ENCODE measurements around the gene CDK9. TPM values are rescaled to one million over a fixed set of nuclear protein-coding genes. Genes with fewer than 3 reads are reported as not detected.

Gene CDK9
- total RNA-seq, 1 experiment from 2014 or later: 23.1 TPM

DNA sequence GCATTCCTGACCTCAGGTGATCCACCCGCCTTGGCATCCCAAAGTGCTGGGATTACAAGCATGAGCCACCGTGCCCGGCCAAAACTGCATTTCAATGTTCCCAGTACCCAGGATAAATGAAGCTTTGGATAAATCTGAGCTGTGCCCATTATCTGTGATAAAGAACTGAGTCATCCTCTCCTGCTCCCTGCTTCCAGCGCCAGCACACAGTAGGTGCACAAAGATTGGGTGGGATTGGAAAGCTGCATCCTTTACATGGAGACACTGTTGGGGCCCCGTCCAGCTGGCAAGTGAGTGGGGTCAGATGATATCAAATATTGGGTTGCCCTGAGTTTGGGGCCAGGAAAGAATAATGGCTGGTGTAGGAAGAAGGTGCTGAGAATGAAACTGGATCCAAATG, 24.8 kb upstream of the CDK9 start:
- no peak for DNase-seq (ENCODE audit: extremely low read depth, low read depth)

DNA sequence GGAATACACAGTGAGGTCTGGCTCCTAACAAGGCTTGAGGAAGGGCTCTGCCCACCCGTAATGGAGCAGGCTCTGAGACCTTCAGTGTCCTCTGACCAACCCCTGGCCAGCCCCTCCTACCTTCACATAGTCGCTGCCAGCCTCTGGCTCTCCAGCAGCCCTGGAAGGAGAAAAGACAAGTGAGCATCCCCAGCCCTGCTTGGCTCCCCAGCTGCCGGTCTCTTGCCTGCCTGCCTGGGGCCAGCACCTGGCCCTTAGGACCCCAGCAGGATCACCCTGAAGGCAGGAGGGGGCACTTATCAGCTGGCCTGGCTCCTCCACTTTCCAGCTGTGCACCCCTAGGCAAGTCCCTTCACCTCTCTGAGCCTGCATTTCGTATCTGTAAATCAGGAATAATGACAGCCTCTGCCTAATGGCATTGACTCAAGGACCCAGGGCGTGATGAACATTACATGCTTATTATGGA, 24.3 kb upstream of the CDK9 start:
- no peak for DNase-seq (ENCODE audit: extremely low read depth, low read depth)

DNA sequence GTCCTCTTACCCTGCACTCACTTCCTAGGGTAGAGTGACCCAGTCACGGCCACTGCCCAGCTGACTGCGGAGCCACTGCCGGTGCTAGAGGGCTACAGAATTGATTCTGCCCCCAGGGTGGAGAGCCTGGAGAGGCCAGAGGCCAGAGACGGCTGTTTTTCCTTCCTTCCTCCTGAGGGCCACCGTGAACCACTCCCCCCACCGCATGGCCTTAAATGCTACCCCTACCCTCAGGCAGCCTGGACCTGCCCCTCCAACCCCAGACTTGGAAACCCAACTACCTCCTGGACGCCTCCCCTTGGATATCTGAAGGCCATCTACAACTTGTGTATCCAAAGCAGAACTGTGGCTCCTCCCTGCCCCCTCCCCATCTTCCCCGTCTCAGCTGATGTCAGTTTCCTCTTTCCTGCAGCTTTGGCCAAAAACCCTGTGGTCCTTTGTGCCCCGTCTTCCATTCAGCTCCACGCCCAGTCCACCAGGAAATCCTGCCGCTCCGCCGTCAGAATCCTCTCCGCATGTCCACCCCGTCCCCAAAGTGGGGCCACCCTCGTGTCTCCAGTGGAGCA, 23.6 kb upstream of the CDK9 start:
- DNase-seq (ENCODE audit: extremely low read depth, low read depth): no peak

DNA sequence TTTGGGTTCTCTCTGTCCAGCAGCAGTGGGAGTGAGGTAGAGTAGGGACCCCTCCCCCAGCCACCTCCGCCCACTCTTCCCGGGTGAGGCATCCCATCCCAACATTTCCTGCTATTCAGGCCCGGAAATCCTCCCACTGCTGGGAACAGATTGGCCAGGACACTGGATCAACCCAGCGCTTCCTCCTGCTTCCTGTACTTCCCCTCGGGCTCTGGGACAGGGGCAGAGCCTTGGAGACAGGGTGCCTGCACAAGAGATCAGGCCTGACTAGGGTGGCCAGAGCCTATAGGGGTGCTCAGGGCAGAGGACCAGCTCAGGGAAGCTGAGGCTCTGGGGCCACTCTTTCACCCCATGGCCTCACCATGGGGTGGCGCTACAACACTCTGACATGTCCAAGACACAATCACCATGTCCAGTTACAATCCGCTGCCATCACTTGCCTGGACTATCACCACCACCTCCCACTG, 21.9 kb upstream of the CDK9 start:
- DNase-seq (ENCODE audit: extremely low read depth, low read depth): no peak

DNA sequence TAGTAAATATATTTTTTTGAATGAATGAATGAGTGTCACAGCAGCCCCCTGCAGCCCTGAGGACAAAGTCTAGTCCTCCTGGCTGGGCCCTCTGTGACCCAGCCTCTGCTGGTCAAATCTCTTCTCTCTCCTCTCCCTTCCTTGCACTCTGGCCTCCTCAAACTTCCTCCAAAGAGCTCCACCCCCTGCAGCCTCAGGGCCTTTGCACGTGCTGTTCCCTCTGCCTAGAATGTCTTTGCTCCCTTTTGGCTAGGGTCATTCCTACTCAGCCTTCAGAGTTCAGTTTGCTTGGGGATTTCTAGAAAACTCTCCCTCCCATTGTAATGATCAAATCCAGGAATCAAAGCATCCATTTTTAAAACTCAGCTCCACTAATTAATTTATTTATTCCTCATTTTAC, 20.4 kb upstream of the CDK9 start:
- DNase-seq (ENCODE audit: extremely low read depth, low read depth): no peak

DNA sequence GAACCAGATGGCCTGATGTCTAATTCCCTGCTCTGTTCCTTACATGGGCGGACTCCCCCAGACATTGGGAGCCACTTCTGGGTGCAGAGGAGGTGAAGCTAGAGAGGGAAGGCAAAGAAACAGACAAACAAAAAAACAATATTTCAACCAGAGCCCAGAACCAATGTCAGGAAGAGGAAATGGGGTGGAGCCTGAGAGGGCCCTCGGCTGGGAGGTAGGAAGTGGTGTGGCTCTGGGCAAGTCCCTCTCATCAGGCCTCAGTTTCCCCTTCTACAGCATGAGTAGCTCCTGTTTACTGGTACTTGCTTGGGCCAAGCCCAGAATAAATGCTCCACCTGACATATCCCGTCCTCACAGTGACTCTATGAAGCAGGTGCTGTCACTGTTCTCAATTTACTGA, 18.4 kb upstream of the CDK9 start:
- DNase-seq (ENCODE audit: extremely low read depth, low read depth): no peak

DNA sequence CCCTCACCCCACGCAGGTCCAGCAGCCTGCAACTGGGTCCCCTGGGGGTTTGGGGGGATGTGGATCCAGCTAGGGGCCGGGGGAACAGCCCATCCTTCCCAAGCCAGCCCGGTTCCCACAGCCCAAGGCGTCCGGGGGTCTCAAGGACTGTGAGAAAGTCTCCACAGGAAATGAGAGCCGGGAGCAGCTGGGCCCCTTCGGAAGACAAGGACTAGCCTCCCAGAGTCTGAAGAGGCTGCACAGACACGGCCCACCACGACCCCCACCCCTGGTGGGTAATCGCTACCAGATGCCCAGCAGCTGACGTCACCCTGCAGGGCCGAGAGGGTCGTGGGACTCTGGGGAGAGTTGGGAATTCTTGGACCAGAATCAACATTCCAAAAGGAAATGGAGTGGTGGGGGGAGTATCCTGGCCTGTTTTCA, 17.9 kb upstream of the CDK9 start:
- DNase-seq (ENCODE audit: extremely low read depth, low read depth): no peak

DNA sequence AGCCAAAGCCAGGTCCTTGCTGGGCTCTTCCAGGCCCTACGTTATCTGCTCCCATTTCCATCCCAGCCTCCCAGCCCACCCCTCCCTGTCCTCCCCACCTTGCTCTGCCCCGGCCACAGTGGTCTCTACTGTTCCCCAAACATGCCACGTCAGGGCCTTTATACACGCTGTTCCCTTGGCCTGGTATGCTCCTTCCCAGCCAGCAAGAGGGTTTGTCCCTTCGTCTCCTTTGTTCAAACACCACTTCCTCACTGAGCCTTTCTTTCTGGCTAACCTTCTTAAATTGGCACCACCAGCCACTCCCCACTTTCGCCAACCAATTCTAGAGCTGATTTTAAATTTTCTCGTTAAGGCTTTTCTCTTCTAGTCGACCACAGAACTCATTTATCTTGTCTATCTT, 17.1 kb upstream of the CDK9 start:
- DNase-seq (ENCODE audit: extremely low read depth, low read depth): no peak

DNA sequence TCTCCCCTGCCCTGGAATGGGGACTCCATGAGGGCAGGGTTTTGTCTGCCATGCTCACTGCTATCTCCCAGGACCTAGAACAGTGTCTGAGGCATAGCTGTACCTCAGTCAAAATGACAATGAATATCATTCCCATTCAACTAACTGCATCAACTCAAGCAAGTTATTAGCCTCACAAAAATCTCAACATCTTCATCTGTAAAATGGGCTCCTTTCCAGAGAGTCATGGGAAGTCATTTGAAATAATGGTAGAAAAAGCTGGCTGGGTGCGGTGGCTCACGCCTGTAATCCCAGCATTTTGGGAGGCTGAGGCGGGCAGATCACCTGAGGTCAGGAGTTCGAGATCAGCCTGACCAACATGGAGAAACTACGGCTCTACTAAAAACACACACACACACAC, 16.7 kb upstream of the CDK9 start:
- no peak for DNase-seq (ENCODE audit: extremely low read depth, low read depth)

DNA sequence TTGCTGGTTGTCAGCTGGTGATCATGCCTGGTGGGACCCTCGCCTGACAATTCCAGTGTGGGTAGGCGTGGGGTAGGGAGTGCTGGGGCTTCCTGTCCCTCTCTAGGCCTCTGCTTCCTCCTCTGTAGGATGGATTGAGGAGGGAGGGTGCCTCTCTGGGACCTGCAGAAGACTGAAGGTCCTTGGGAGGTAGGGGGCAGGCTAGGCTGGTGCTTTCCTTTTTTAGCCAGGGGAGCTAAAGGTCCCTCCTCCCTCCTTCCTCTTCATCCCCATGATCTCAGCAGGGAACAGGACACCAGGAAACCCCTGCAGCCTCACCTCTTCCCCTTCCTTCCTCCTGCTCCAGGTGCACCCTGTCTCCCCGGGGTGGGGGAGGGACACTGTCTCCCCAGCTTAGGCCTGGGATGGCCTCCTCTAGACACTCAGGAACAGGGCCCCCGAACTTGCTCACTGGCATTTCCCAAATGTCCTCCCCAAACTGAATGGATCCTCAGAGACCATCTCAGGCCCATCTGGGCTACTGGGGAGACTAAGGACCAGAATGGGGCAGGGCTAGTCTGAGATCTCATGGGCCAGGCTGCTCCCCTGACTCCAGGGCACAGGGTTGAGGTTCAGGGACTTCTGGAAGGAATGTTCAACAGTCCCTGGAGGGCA, 15.8 kb upstream of the CDK9 start:
- no peak for DNase-seq (ENCODE audit: extremely low read depth, low read depth)

DNA sequence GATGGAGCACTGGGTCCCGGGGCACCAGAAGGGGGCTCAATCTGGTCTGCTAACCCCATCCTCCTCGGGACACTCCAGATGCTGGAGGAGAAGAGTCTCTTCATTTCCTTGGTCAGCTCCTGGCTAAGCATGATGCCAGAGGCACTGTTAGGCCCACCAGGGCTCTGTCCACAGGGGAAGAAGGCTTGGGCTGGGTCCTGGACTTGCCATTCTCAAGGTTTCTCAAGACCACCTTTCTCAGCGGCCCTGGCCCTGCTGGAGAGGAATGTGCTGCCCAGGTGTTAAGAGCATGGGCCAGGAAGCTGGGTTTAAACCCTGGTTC, 15.3 kb upstream of the CDK9 start:
- DNase-seq (ENCODE audit: extremely low read depth, low read depth): no peak

DNA sequence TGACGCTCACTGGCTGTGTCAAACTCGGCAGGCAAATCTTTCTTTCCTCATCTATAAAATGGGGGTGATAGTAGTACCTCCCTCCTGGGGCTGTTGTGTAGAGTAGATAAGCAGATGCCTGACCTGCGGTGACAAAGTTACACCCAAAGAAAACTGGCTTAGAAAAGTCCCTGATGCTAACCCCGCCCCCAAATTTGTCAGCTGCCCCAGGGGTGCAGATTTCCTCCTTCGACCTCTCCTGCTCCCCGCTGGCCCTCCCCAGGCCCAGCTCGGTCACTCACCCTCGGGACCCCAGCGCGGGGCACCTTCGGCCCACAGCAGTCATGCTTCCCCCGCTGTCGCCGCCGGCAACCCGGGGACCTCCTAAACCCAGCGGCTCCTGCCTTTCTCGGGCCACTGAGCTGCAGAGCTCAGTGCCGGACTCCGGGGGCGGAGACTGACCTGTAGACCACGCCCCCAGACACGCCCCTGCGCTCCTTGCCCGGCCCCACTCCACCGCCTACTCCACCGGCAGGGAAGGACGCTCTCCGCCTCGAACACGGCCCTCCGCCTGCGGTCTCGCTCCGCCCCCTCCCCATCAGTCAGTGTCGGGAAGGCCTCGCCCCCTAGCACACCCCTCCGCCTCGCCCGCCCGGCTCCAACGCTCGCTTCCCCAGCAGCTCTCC, 14.8 kb upstream of the CDK9 start:
- DNase-seq (ENCODE audit: extremely low read depth, low read depth): peak; percentile 97

DNA sequence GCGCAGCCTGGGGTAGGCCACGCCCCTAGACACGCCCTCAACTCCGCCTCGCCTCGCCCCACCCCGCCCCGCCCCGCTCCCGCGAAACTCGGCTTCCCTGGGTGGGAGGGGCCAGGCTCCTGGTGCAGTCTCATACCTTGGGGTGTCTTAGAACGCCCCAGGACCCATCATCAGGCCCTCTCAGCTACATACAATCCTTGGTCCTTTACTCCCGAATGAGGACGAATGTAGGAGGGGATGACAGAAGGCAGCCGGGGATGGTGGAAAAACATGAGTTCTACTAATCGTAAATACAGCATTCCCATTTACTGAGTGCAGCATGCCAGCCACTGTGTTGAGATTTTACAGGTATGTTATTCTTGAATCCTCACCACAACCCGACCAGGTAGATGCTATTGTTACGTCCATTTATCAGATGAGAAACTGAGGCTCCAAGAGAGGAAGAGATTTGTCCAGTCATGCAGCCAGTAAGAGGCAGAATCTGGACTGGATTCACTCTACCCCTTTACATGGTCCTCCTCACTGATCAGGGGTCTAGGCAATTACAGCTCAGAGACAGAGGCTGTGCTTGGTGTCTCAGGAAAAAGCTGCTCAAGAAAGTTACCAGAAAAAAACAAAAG, 14.2 kb upstream of the CDK9 start:
- no peak for DNase-seq (ENCODE audit: extremely low read depth, low read depth)

DNA sequence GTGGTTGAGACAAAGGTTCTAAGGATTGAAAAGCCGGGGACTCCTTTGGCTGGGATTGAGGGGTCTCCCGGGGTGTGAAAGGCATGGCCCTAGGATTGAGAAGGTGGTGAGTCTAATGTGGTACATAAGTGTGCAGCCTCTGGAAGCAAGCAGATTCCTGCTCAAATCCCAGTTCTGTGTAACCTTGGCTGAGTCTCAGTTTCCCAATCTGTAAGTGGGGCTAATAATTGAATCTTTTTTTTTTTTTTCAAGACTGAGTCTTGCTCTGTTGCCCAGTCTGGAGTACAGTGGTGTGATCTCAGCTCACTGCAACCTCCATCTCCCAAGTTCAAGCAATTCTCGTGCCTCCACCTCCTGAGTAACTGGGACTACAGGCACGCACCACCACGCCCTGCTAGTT, 13.2 kb upstream of the CDK9 start:
- no peak for DNase-seq (ENCODE audit: extremely low read depth, low read depth)

DNA sequence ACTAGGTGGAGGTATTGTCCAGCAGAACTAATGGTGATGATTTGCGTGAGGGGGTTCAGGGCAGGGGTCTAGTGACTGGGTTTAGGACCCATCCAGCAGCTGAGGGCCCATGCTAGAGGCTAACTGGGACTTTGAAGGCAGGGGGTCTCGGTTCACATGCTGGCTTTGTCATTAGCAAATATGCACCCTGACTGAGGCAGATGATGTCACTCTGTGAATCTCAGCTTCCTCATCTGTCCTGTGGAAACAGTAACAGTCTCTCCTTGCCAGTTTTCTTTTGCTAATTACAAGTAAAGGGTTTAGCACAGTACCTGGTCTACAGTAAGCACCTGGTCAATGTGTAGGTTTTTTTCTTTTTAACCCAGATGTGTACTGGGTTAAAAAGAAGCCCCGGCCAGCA, 12.6 kb upstream of the CDK9 start:
- no peak for DNase-seq (ENCODE audit: extremely low read depth, low read depth)

DNA sequence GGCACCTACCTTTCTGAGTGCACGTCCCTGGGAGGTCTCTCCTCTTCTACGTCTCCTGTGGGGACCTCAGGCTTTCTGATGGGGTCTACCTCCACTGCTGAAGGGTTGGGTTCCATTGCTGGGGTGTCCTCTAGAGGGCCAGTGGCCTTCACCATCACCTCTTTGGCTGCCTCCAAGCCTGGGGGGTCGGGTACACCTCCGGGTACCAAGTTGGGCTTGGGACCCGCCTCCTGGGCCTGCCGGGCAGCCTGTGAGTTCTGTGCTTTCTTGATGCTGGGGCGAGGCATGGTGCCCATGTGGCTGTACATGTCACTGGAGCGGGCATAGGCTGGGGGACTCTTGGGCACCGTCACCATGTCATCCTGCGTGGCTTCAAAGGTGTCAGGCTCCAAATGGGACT, 11.9 kb upstream of the CDK9 start:
- no peak for DNase-seq (ENCODE audit: extremely low read depth, low read depth)

DNA sequence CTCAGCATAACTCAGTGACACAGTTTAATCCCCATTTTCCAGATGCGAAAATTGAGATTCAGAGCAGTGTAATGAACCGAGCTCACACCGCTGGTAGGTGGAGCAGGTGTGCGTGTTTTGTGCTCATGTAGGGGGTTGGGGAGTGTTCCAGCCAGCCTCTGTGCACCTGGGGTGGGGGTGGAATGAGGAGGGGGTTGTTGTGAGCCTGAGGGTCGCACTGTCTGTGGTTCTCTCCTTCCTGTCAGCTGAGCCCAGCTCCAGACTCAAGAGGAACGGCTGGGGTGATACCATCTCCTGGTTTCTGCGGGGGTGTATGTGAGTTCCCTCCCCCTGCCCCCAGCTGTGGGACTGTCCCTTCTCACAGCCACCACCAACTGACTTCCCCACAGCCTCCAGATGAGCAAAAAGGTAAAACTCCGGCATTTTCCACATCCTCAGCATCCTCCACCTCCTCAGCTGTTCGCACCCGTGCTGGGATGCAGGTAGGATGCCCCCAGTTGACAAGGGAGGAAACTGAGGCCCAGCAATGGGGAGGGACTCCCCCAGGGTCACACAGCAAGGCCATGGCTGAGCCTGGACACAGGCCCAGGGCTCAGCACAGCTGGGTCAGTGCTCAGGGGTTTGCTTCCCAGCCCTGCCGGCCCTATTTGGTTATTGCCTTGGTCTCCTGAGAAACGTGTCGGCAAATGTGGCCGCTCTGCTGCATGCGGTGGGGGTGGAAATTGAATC, 9.5 kb upstream of the CDK9 start:
- DNase-seq (ENCODE audit: extremely low read depth, low read depth): no peak

DNA sequence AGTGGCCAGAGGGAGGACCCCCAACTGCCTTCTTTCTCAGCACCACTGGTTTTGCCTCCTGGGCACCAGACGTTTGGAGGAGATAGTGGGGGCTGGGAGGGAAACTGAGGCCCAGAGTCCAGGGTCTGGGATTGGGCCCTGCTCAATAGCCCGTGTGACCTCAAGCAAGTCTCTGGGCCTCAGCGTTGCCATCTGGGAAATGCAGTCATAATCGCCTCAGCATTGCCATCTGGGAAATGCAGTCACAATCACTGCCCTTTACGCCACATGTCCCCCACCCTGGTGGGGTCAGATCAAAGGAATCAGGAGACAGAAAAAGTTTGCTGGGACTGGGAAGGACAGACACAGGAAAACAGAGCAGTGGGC, 8.9 kb upstream of the CDK9 start:
- no peak for DNase-seq (ENCODE audit: extremely low read depth, low read depth)

DNA sequence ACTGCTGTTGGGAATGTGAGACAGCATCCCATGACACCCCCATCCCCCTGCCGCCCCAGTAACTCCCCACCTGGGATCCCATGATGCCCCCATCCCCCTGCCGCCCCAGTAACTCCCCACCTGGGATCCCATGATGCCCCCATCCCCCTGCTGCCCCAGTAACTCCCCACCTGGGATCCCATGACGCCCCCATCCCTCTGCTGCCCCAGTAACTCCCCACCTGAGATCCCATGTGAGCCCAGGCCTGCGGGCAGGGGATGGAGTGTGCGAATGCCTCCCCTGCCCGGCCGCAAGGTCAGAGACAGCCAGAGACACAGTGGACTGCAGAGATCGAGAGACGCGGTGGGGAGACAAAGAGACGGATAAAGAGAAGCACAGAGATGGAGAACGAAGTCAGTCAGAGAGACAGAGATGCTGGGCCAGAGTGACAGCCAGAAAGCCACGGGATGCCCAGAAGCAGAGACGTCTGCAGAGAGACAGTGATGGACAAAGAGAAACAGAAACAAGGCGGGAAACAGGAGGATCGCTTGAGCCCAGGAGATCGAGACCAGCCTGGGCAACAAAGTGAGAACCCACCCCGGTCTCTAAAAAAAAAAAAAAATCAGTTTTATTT, 8.4 kb upstream of the CDK9 start:
- no peak for DNase-seq (ENCODE audit: extremely low read depth, low read depth)

DNA sequence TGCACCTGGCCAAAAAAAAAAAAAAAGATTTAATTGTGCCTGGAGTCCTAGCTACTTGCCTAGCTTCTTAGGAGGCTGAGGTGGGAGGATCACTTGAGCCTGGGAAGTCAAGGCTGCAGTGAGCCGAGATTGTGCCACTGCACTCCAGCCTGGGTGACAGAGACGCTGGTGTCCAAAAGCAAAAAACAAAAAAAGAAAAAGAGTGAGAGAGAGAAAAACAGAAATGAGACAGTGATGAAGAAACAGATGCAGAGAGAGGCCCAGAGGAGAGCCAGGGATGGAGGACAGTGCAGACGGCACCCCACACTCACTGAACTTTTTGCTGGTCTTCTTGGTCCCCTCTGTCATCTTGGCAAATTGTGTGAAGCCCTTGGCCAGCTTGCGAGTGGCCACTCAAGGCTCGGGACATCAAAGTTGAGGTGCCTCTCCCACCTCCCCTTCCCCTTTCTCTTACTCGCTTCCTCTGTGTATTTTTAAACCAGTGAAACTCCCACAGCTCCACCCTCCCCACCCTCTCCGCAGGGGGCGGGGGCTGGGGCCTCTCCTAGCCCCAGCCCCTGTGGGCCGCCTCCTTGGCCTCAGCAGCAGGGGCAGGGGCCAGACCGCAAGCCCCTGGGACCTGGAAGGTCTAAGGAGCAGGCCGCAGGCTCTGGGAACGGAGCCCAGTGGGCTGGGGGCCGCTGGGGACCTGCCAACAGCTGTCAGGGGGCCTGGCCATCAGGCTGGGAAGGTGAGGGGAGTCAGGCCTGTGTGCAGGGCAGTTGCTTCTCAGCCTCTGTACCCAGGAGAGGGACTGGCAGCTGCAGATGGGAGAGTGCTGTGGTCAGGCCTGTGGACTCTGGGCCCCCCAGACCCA, 7.3 kb upstream of the CDK9 start, which contains the start of gene SH2D3C:
SH2D3C (minus strand) TSS at position 387 of the 856 bp plus-strand sequence; CDS start at position 348, 39 bp downstream.
- no peak for DNase-seq (ENCODE audit: extremely low read depth, low read depth)
